Activated naive CD8-positive, alpha-beta T cell (primary cell): ENCODE data around the gene MT1A.

Experiments
- H3K27ac Mint-ChIP-seq: one replicate; pipeline ENCODE4 v1.8.0; 2021; ENCODE audit warnings: mixed read lengths
- H3K27me3 Mint-ChIP-seq: one replicate; pipeline ENCODE4 v1.8.0; 2021; ENCODE audit warnings: mixed read lengths
- H3K36me3 Mint-ChIP-seq: one replicate; pipeline ENCODE4 v1.8.0; 2021; ENCODE audit warnings: mixed read lengths
- H3K4me1 Mint-ChIP-seq: one replicate; pipeline ENCODE4 v1.8.0; 2021; ENCODE audit warnings: low read depth, mixed read lengths
- H3K4me3 Mint-ChIP-seq: one replicate; pipeline ENCODE4 v1.8.0; 2021; ENCODE audit warnings: mild to moderate bottlenecking, mixed read lengths
- H3K9me3 Mint-ChIP-seq: one replicate; pipeline ENCODE4 v1.8.0; 2021; ENCODE audit warnings: low read depth, mixed read lengths

MT1A gene

GRCh38 chr16:56637814-56638750, at the start of gene MT1A:
TSS of gene MT1A (plus strand) at chr16:56638666. CDS start at chr16:56638739, 73 bp downstream.
- Mint-ChIP-seq H3K4me1 (peaks cover 34% of the 10 kb centered on the region), H3K36me3 (no peaks in the 10 kb centered on the region), H3K9me3 (no peaks in the 10 kb centered on the region), H3K27me3 (peaks cover 41% of the 10 kb centered on the region), H3K27ac (no peak within 1 kb of the TSS), H3K4me3 (peak within 1 kb of the TSS; percentile 68)

GRCh38 chr16:56588781-56589140, 49.7 kb upstream of the MT1A start:
- Mint-ChIP-seq H3K36me3 (no peaks in the 10 kb centered on the region), H3K4me3 (peak overlapping the region; percentile 90), H3K27ac (no peak overlapping the region), H3K4me1 (peaks cover 14% of the 10 kb centered on the region), H3K27me3 (no peaks in the 10 kb centered on the region), H3K9me3 (no peaks in the 10 kb centered on the region)

GRCh38 chr16:56589141-56590039, 49.1 kb upstream of the MT1A start, which contains the start of gene MT3:
TSS of gene MT3 (plus strand) at chr16:56589528. CDS start at chr16:56589591, 63 bp downstream.
- H3K4me3 Mint-ChIP-seq: peak within 1 kb of the TSS; percentile 90
- H3K9me3 Mint-ChIP-seq: no peaks in the 10 kb centered on the region
- no peak within 1 kb of the TSS for H3K27ac Mint-ChIP-seq
- peaks cover 14% of the 10 kb centered on the region for H3K4me1 Mint-ChIP-seq
- H3K27me3 Mint-ChIP-seq: no peaks in the 10 kb centered on the region
- no peaks in the 10 kb centered on the region for H3K36me3 Mint-ChIP-seq

DNA sequence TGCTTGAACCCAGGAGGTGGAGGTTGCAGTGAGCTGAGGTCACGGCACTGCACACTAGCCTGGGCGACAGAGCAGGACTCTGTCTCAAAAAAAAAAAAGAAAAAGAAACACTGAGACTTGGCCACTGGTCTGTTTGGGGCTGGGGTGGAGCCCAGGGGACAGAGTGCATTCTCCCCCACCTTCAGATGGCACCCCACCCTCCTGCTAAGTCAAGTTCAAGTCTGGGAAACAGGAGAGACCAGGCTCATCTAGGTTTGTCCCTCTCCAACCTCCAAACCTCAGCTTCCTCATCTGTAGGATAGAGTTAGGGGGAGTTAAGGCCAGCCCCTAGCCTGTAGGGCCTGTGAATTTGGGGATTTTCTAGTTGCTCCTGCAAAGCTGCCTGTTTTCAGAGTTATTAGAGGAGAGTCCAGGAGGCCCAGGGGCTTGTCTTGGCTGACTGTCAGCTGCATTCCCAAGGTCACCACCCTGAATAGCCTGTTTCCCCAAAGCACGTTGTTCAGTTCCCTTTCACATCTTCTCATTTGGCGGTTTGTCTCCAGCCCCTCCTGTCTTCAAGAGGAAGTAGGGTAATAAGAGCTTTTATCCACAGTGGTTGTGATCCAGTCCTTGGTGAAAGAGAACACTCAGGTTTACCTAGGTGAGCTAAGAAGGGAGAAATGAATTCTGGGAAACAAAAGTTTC, 46.9 kb upstream of the MT1A start:
- H3K9me3 Mint-ChIP-seq: no peaks in the 10 kb centered on the region
- H3K27me3 Mint-ChIP-seq: no peaks in the 10 kb centered on the region
- peaks cover 14% of the 10 kb centered on the region for H3K4me1 Mint-ChIP-seq
- H3K4me3 Mint-ChIP-seq: no peak overlapping the region
- no peak overlapping the region for H3K27ac Mint-ChIP-seq
- H3K36me3 Mint-ChIP-seq: no peaks in the 10 kb centered on the region

DNA sequence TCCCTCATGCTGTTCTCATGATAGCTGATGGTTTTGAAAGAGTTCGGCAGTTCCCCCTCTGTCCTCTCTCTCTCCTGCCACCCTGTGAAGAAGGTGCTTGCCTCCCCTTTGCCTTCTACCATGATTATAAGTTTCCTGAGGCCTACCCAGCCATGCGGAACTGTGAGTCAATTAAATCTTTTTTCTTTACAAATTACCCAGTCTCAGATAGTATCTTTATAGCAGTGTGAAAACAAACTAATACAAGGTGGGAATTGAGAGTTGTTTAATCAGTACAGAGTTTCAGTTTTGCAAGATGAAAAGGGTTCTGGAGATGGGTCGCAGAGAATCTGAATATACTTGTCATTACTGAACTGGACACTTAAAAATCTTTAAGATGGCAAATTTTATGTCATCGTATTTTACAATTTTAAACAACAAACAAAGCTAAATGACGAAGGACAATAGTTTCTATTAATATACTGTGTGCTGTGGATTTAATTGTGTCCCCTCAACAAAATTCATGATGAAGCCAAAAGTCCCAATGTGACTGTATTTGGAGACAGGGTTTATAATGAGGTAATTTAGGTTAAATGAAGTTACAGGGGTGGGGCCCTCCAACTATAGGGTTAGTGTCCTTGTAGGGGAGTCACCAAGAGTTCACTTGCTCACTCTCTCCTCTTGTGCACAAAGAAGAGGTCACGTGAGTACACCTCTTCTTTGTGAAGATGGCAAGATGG, 44.7 kb upstream of the MT1A start:
- Mint-ChIP-seq H3K27me3 (no peaks in the 10 kb centered on the region), H3K27ac (no peak overlapping the region), H3K4me1 (peaks cover 16% of the 10 kb centered on the region), H3K4me3 (no peak overlapping the region), H3K36me3 (no peaks in the 10 kb centered on the region), H3K9me3 (no peaks in the 10 kb centered on the region)

DNA sequence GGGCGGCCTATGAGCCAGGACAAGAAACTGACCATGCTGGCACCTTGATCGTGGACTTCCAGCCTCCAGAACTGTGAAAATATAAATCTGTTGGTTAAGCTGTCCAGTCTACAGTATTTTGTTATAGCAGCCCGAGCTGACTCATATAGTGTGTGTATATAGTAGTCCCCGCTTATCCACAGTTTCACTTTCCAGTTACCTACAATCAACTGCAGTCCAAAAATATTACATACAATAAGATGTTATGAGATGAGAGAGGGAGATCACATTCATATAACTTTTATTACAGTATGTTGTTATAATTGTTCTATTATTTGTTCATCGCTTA, 44.2 kb upstream of the MT1A start:
- no peak overlapping the region for H3K27ac Mint-ChIP-seq
- H3K4me1 Mint-ChIP-seq: peaks cover 14% of the 10 kb centered on the region
- H3K36me3 Mint-ChIP-seq: no peaks in the 10 kb centered on the region
- H3K27me3 Mint-ChIP-seq: no peaks in the 10 kb centered on the region
- H3K4me3 Mint-ChIP-seq: no peak overlapping the region
- H3K9me3 Mint-ChIP-seq: no peaks in the 10 kb centered on the region

DNA sequence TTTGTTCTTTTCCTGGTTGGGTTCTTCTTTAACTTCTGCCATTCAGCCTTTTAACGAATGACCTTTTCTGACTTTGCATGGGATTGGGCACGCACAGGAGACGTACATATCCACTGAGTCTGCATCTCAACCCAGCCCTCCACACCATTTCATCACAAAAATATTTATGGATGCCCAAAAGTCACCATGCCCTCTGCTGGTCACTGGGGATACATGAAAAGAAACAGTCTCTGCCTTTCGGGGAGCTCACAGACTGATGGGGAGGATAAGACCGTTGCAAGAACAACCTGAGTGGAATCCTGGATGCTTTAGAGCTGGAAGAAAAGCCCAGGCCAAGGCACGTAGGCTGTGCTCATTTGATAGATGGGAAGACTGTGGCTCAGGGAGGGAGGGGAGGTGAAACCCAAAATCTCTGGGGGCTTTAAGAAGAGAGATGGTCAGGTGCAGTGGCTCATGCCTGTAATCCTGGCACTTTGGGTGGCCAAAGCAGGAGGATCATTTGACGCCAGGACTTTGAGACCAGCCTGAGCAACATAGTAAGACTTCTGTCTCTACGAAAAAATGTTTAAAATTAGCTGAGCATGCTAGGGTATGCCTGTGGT, 38.0 kb upstream of the MT1A start:
- no peak overlapping the region for H3K27ac Mint-ChIP-seq
- H3K4me3 Mint-ChIP-seq: no peak overlapping the region
- H3K4me1 Mint-ChIP-seq: peaks cover 5% of the 10 kb centered on the region
- H3K27me3 Mint-ChIP-seq: no peaks in the 10 kb centered on the region
- H3K9me3 Mint-ChIP-seq: no peaks in the 10 kb centered on the region
- no peaks in the 10 kb centered on the region for H3K36me3 Mint-ChIP-seq

DNA sequence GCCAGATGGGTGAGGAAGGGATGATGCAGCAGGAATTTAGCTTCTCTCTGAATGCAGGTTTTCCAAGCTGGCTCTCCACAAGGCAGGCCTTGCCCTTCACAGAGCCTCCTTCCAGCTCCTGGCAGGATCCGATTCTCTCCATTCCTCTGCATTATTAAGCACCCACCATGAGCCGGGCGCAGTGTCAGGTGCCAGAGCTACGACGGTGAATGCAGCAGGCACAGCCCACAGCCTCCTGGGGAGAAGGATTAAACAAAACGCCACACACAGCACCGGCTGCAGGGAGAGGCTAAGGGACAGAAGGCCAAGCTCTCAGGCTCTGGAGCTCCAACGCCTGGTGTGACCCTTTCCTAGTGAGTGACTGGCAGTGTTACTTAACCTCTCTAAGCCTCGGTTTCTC, 37.1 kb upstream of the MT1A start:
- Mint-ChIP-seq H3K4me1 (peaks cover 13% of the 10 kb centered on the region), H3K9me3 (no peaks in the 10 kb centered on the region), H3K27ac (no peak overlapping the region), H3K27me3 (no peaks in the 10 kb centered on the region), H3K36me3 (no peaks in the 10 kb centered on the region), H3K4me3 (no peak overlapping the region)

DNA sequence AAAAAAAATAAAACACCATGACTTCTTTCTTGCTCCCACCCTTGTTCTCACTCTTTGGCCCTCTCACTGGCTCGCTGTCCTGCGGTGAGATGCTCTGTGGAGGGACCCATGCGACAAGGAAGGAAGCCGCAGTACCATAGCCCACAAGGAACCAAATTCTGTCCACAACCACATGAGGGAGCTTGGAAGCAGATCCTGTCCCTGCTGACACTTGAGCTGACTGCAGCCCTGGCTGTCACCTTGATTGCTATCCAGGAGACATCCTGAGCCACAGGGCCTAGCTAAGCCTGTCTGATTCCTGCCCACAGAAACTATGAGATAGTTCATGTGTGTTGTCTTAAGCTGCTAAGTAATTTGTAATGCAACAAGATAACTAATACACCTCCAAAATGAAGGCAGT, 34.9 kb upstream of the MT1A start:
- no peak overlapping the region for H3K4me3 Mint-ChIP-seq
- H3K27ac Mint-ChIP-seq: no peak overlapping the region
- H3K27me3 Mint-ChIP-seq: no peaks in the 10 kb centered on the region
- H3K4me1 Mint-ChIP-seq: peaks cover 26% of the 10 kb centered on the region
- H3K36me3 Mint-ChIP-seq: no peaks in the 10 kb centered on the region
- no peaks in the 10 kb centered on the region for H3K9me3 Mint-ChIP-seq

GRCh38 chr16:56604966-56605365, 33.5 kb upstream of the MT1A start:
- peaks cover 33% of the 10 kb centered on the region for H3K4me1 Mint-ChIP-seq
- H3K9me3 Mint-ChIP-seq: no peaks in the 10 kb centered on the region
- no peak overlapping the region for H3K4me3 Mint-ChIP-seq
- no peaks in the 10 kb centered on the region for H3K36me3 Mint-ChIP-seq
- H3K27ac Mint-ChIP-seq: peak overlapping the region; percentile 41
- H3K27me3 Mint-ChIP-seq: no peaks in the 10 kb centered on the region

- Mint-ChIP-seq H3K4me3 (no peak overlapping the region), H3K4me1 (peaks cover 37% of the 10 kb centered on the region), H3K27ac (no peak overlapping the region), H3K27me3 (no peaks in the 10 kb centered on the region), H3K36me3 (no peaks in the 10 kb centered on the region), H3K9me3 (no peaks in the 10 kb centered on the region)
These were observed 33.0 kb upstream of the MT1A start for GRCh38 chr16:56605475-56605874.

DNA sequence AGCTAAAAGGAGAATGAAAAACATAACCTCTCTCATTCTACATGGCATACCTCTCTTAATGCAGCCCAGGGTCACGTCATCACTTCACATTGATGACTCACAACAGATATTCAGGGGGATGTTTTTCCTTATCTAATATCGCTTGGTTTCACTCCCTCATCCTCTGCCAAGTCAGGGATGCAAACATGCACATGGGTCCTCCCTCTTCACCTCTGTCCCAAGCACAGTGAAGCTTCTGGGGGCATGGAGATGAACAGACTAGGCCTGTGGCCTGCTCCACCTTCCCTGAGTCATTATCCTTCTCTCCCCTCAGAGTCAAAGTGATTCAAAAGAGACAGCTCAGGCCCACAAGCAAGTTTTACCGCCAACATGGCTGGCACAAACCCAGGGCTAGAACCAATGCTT, 32.4 kb upstream of the MT1A start:
- peaks cover 43% of the 10 kb centered on the region for H3K4me1 Mint-ChIP-seq
- no peaks in the 10 kb centered on the region for H3K36me3 Mint-ChIP-seq
- peak overlapping the region; percentile 17 for H3K4me3 Mint-ChIP-seq
- no peaks in the 10 kb centered on the region for H3K27me3 Mint-ChIP-seq
- H3K9me3 Mint-ChIP-seq: no peaks in the 10 kb centered on the region
- H3K27ac Mint-ChIP-seq: peak overlapping the region; percentile 87

DNA sequence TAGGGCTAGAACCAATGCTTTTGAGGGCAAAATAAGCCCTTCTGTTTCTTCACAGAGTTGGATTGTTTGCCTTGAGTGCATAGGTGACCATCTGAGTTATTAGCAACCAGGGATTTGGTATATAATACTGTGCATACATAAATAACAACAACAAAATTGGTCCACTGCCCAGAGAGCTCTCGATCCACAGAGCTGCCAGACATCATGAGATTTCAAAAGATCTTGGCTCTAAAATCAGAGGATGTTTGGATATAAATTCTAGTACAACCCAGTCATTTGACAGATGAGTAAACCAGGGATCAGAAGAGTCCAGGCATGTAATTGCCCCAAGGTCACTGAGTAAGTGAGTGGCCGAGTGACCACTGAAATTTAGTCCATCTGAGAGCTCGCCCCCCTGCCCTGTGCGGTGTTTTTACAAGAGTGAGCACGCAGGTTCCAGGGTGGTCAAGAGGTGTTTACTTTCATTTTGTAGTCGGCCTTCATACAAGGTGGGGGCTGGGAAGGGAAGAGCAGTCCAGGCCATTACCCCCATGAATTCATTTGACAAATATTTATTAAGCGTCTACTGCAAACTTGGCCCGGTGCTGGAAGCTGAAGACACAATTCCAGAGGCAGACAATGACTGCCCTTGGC, 31.9 kb upstream of the MT1A start:
- no peaks in the 10 kb centered on the region for H3K9me3 Mint-ChIP-seq
- peak overlapping the region; percentile 87 for H3K27ac Mint-ChIP-seq
- peaks cover 48% of the 10 kb centered on the region for H3K4me1 Mint-ChIP-seq
- peak overlapping the region; percentile 17 for H3K4me3 Mint-ChIP-seq
- H3K36me3 Mint-ChIP-seq: no peaks in the 10 kb centered on the region
- no peaks in the 10 kb centered on the region for H3K27me3 Mint-ChIP-seq
